ENCODE data around the gene KIAA1549.

KIAA1549 gene

GRCh38 chr7:138921277-138921676 is 59.9 kb downstream of the KIAA1549 start:
- H2AFZ ChIP-seq (ENCODE audit: low read depth, low read length), result no peak overlapping the region
- H2BK12ac ChIP-seq (ENCODE audit: low read length in 2 of 2), result no peak overlapping the region
- no peak overlapping the region for H3K9ac ChIP-seq (ENCODE audit: low read length)
- no peak overlapping the region for H3K23ac ChIP-seq (ENCODE audit: low read length in 2 of 2)
- no peak overlapping the region for H3K4ac ChIP-seq (ENCODE audit: low read depth in 1 of 2, low read length in 2 of 2)
- H3K4me3 ChIP-seq (ENCODE audit: insufficient read depth in 1 of 2, low read depth in 1 of 2, low read length in 2 of 2), result no peak overlapping the region
- H3K36me3 ChIP-seq (ENCODE audit: control insufficient read depth in 1 of 2, insufficient read depth in 2 of 2, low read depth in 1 of 2, low read length in 2 of 2), result peaks cover 5 to 26% of the 10 kb centered on the region in 2 experiments
- no peak overlapping the region for H3K27ac ChIP-seq (ENCODE audit: low read length, poor library complexity, severe bottlenecking)
- no peak overlapping the region for H4K91ac ChIP-seq (ENCODE audit: low read length)
- H3K4me2 ChIP-seq (ENCODE audit: low read length, poor library complexity, severe bottlenecking), result no peak overlapping the region
- no peaks in the 10 kb centered on the region for H3K27me3 ChIP-seq (ENCODE audit: control insufficient read depth in 1 of 2, insufficient read depth in 1 of 2, low read length in 2 of 2)
- H3K79me1 ChIP-seq (replicated peaks; ENCODE audit: low read length, poor library complexity, severe bottlenecking), result peaks cover 12% of the 10 kb centered on the region
- H4K8ac ChIP-seq (ENCODE audit: low read length), result no peak overlapping the region
- peaks cover 16% of the 10 kb centered on the region for H3K4me1 ChIP-seq (ENCODE audit: control insufficient read depth, insufficient read depth, low read depth, low read length)
- no peaks in the 10 kb centered on the region for H3K9me3 ChIP-seq (ENCODE audit: control insufficient read depth, low read length)
- no peak overlapping the region for H2BK15ac ChIP-seq (ENCODE audit: low read depth, poor library complexity, severe bottlenecking)
- H2AK5ac ChIP-seq (ENCODE audit: low read length, severe bottlenecking), result no peak overlapping the region
- no peak overlapping the region for H3K18ac ChIP-seq (ENCODE audit: low read depth in 1 of 2, low read length in 2 of 2)
- no peak overlapping the region for H3K14ac ChIP-seq (ENCODE audit: low read length in 2 of 2)
- no peak overlapping the region for H2BK120ac ChIP-seq (ENCODE audit: low read depth, low read length)
- 98% methylated on average over 11 of the region's 11 CpGs for WGBS
- no peak for DNase-seq
- no peak overlapping the region for H2BK5ac ChIP-seq (ENCODE audit: low read depth, low read length, poor library complexity, severe bottlenecking)

GRCh38 chr7:138919911-138920310 is 61.3 kb downstream of the KIAA1549 start:
- no peak overlapping the region for H3K14ac ChIP-seq (ENCODE audit: low read length in 2 of 2)
- H4K91ac ChIP-seq (ENCODE audit: low read length), result no peak overlapping the region
- no peak for DNase-seq
- H3K23ac ChIP-seq (ENCODE audit: low read length in 2 of 2), result no peak overlapping the region
- no peak overlapping the region for H2BK5ac ChIP-seq (ENCODE audit: low read depth, low read length, poor library complexity, severe bottlenecking)
- H3K9me3 ChIP-seq (ENCODE audit: control insufficient read depth, low read length), result no peaks in the 10 kb centered on the region
- no peak overlapping the region for H3K4me3 ChIP-seq (ENCODE audit: insufficient read depth in 1 of 2, low read depth in 1 of 2, low read length in 2 of 2)
- peak overlapping the region in 1 of 2 experiments; percentile 28 for H2BK12ac ChIP-seq (ENCODE audit: low read length in 2 of 2)
- peaks cover 5 to 33% of the 10 kb centered on the region in 2 experiments for H3K36me3 ChIP-seq (ENCODE audit: control insufficient read depth in 1 of 2, insufficient read depth in 2 of 2, low read depth in 1 of 2, low read length in 2 of 2)
- peak overlapping the region in 1 of 2 experiments; percentile 25 for H3K18ac ChIP-seq (ENCODE audit: low read depth in 1 of 2, low read length in 2 of 2)
- no peak overlapping the region for H3K4me2 ChIP-seq (ENCODE audit: low read length, poor library complexity, severe bottlenecking)
- H3K27me3 ChIP-seq (ENCODE audit: control insufficient read depth in 1 of 2, insufficient read depth in 1 of 2, low read length in 2 of 2), result no peaks in the 10 kb centered on the region
- H3K4me1 ChIP-seq (ENCODE audit: control insufficient read depth, insufficient read depth, low read depth, low read length), result peaks cover 10% of the 10 kb centered on the region
- H2BK15ac ChIP-seq (ENCODE audit: low read depth, poor library complexity, severe bottlenecking), result no peak overlapping the region
- H3K27ac ChIP-seq (ENCODE audit: low read length, poor library complexity, severe bottlenecking), result no peak overlapping the region
- H3K79me1 ChIP-seq (replicated peaks; ENCODE audit: low read length, poor library complexity, severe bottlenecking), result peaks cover 10% of the 10 kb centered on the region
- H2BK120ac ChIP-seq (ENCODE audit: low read depth, low read length), result no peak overlapping the region
- no peak overlapping the region for H3K9ac ChIP-seq (ENCODE audit: low read length)
- no peak overlapping the region for H4K8ac ChIP-seq (ENCODE audit: low read length)
- no peak overlapping the region for H2AK5ac ChIP-seq (ENCODE audit: low read length, severe bottlenecking)
- no peak overlapping the region for H2AFZ ChIP-seq (ENCODE audit: low read depth, low read length)
- WGBS, result 79% methylated on average over 5 of the region's 5 CpGs
- peak overlapping the region in 1 of 2 experiments; percentile 13 for H3K4ac ChIP-seq (ENCODE audit: low read depth in 1 of 2, low read length in 2 of 2)

- Histone ChIP-seq H3K14ac (ENCODE audit: low read length in 2 of 2) (no peak overlapping the region), H2AK5ac (ENCODE audit: low read length, severe bottlenecking) (no peak overlapping the region), H4K91ac (ENCODE audit: low read length) (no peak overlapping the region), H3K9ac (ENCODE audit: low read length) (no peak overlapping the region), H3K4ac (ENCODE audit: low read depth in 1 of 2, low read length in 2 of 2) (no peak overlapping the region), H3K18ac (ENCODE audit: low read depth in 1 of 2, low read length in 2 of 2) (no peak overlapping the region), H3K4me1 (ENCODE audit: control insufficient read depth, insufficient read depth, low read depth, low read length) (peaks cover 8% of the 10 kb centered on the region), H2BK120ac (ENCODE audit: low read depth, low read length) (no peak overlapping the region), H3K9me3 (ENCODE audit: control insufficient read depth, low read length) (no peaks in the 10 kb centered on the region), H3K27ac (ENCODE audit: low read length, poor library complexity, severe bottlenecking) (no peak overlapping the region), H3K23ac (ENCODE audit: low read length in 2 of 2) (no peak overlapping the region), H3K4me3 (ENCODE audit: insufficient read depth in 1 of 2, low read depth in 1 of 2, low read length in 2 of 2) (no peak overlapping the region), H3K36me3 (ENCODE audit: control insufficient read depth in 1 of 2, insufficient read depth in 2 of 2, low read depth in 1 of 2, low read length in 2 of 2) (peaks cover 5 to 33% of the 10 kb centered on the region in 2 experiments), H2BK15ac (ENCODE audit: low read depth, poor library complexity, severe bottlenecking) (no peak overlapping the region), H2BK5ac (ENCODE audit: low read depth, low read length, poor library complexity, severe bottlenecking) (no peak overlapping the region), H3K4me2 (ENCODE audit: low read length, poor library complexity, severe bottlenecking) (no peak overlapping the region), H3K79me1 (replicated peaks; ENCODE audit: low read length, poor library complexity, severe bottlenecking) (peaks cover 4% of the 10 kb centered on the region), H2BK12ac (ENCODE audit: low read length in 2 of 2) (no peak overlapping the region), H4K8ac (ENCODE audit: low read length) (no peak overlapping the region), H2AFZ (ENCODE audit: low read depth, low read length) (no peak overlapping the region), H3K27me3 (ENCODE audit: control insufficient read depth in 1 of 2, insufficient read depth in 1 of 2, low read length in 2 of 2) (no peaks in the 10 kb centered on the region)
- DNase-seq, result peak; percentile 22
- 64% methylated on average over 7 of the region's 9 CpGs for WGBS
Measured at GRCh38 chr7:138919216-138919615, 62.0 kb downstream of the KIAA1549 start.

- Histone ChIP-seq H3K14ac (ENCODE audit: low read length in 2 of 2) (no peak overlapping the region), H3K4me2 (ENCODE audit: low read length, poor library complexity, severe bottlenecking) (no peak overlapping the region), H3K23ac (ENCODE audit: low read length in 2 of 2) (no peak overlapping the region), H2BK120ac (ENCODE audit: low read depth, low read length) (no peak overlapping the region), H2BK15ac (ENCODE audit: low read depth, poor library complexity, severe bottlenecking) (no peak overlapping the region), H2BK12ac (ENCODE audit: low read length in 2 of 2) (no peak overlapping the region), H3K4me1 (ENCODE audit: control insufficient read depth, insufficient read depth, low read depth, low read length) (peaks cover 8% of the 10 kb centered on the region), H3K79me1 (replicated peaks; ENCODE audit: low read length, poor library complexity, severe bottlenecking) (peaks cover 4% of the 10 kb centered on the region), H2AFZ (ENCODE audit: low read depth, low read length) (no peak overlapping the region), H3K9me3 (ENCODE audit: control insufficient read depth, low read length) (no peaks in the 10 kb centered on the region), H3K18ac (ENCODE audit: low read depth in 1 of 2, low read length in 2 of 2) (no peak overlapping the region), H3K9ac (ENCODE audit: low read length) (no peak overlapping the region), H4K91ac (ENCODE audit: low read length) (no peak overlapping the region), H2BK5ac (ENCODE audit: low read depth, low read length, poor library complexity, severe bottlenecking) (no peak overlapping the region), H3K4ac (ENCODE audit: low read depth in 1 of 2, low read length in 2 of 2) (no peak overlapping the region), H3K4me3 (ENCODE audit: insufficient read depth in 1 of 2, low read depth in 1 of 2, low read length in 2 of 2) (no peak overlapping the region), H3K27me3 (ENCODE audit: control insufficient read depth in 1 of 2, insufficient read depth in 1 of 2, low read length in 2 of 2) (no peaks in the 10 kb centered on the region), H3K27ac (ENCODE audit: low read length, poor library complexity, severe bottlenecking) (no peak overlapping the region), H4K8ac (ENCODE audit: low read length) (no peak overlapping the region), H3K36me3 (ENCODE audit: control insufficient read depth in 1 of 2, insufficient read depth in 2 of 2, low read depth in 1 of 2, low read length in 2 of 2) (peaks cover 5 to 33% of the 10 kb centered on the region in 2 experiments), H2AK5ac (ENCODE audit: low read length, severe bottlenecking) (no peak overlapping the region)
- 96% methylated on average over 10 of the region's 10 CpGs for WGBS
- no peak for DNase-seq
Measured at GRCh38 chr7:138918756-138919155, 62.4 kb downstream of the KIAA1549 start.

Data from mesenchymal stem cell (in vitro differentiated cells and primary cell).